SK-N-SH (cell line): ENCODE data around the gene TADA2B. TPM values are rescaled to one million over a fixed set of nuclear protein-coding genes. Genes with fewer than 3 reads are reported as not detected.

Experiments
- CTCF ChIA-PET: fragments of 300-600, 350-600 bp; formaldehyde crosslinking; extraction: SDS; loops from one replicate; lab custom pipeline; 2021; lab: Yijun Ruan, JAX
- POLR2A ChIA-PET: fragments of 350-600 bp; sonication (Branson Sonifier 250); formaldehyde crosslinking; extraction: SDS; loops from one replicate; lab custom pipeline; 2020; ENCODE audit warnings: antibody characterized with exemption, inconsistent platforms; lab: Yijun Ruan, JAX
- DNase-seq: peaks from one replicate; pipeline ENCODE4 v3.0.0; 2012
- H2AFZ ChIP-seq: fragments of 200-600 bp; sonication (generic); 2 replicates; pipeline ENCODE4 v1.8.1; 2016; ENCODE audit warnings: antibody characterized with exemption, mild to moderate bottlenecking, low read depth
- H3F3A ChIP-seq: fragments of 200-600 bp; sonication (generic); replicated peaks from 2 replicates; pipeline ENCODE3; 2016; ENCODE audit warnings: antibody characterized with exemption, mild to moderate bottlenecking; ENCODE audit not compliant: insufficient read depth
- H3K27ac ChIP-seq, 2 experiments: fragments of 200-500 bp in 1 of 2; fragments of 200-600 bp in 1 of 2; sonication (Bioruptor generic) in 1 of 2; sonication (generic), shearing (Covaris generic) in 1 of 2; 2 replicates each; pipeline versions ENCODE4 v1.5.1 to v1.6.1; 2014 to 2016; ENCODE audit warnings: low read depth in 2 of 2, inconsistent platforms in 1 of 2, low read length in 1 of 2, mild to moderate bottlenecking in 1 of 2, mixed read lengths in 1 of 2
- H3K27me3 ChIP-seq: fragments of 200-600 bp; sonication (generic), shearing (Covaris generic); 2 replicates; pipeline ENCODE4 v1.6.1; 2016; ENCODE audit warnings: mixed run types; ENCODE audit not compliant: insufficient read depth
- H3K36me3 ChIP-seq, 2 experiments: fragments of 200-500 bp in 1 of 2; fragments of 200-600 bp in 1 of 2; sonication (Bioruptor generic) in 1 of 2; sonication (generic) in 1 of 2; replicated peaks in 1 of 2; 2 replicates each; pipeline versions ENCODE3 to v1.5.1; 2014 to 2016; ENCODE audit warnings: low read length in 1 of 2, mild to moderate bottlenecking in 1 of 2; ENCODE audit not compliant: insufficient read depth in 2 of 2, control insufficient read depth in 1 of 2
- H3K4me1 ChIP-seq, 2 experiments: fragments of 200-500 bp in 1 of 2; fragments of 200-600 bp in 1 of 2; sonication (Bioruptor generic) in 1 of 2; sonication (generic), shearing (Covaris generic) in 1 of 2; 2 replicates each; pipeline versions ENCODE4 v1.5.1 to v1.6.1; 2014 to 2016; ENCODE audit warnings: low read depth in 1 of 2, low read length in 1 of 2, mixed run types in 1 of 2; ENCODE audit not compliant: insufficient read depth in 2 of 2, control insufficient read depth in 1 of 2
- H3K4me2 ChIP-seq: fragments of 200-600 bp; sonication (generic), shearing (Covaris generic); 2 replicates; pipeline ENCODE4 v1.6.1; 2017; ENCODE audit warnings: mixed run types
- H3K4me3 ChIP-seq, 2 experiments: fragments of 200-500 bp in 1 of 2; fragments of 200-600 bp in 1 of 2; sonication (Bioruptor generic) in 1 of 2; sonication (generic), shearing (Covaris generic) in 1 of 2; 2 replicates each; pipeline versions ENCODE4 v1.5.1 to v1.8.1; 2014 to 2016; ENCODE audit warnings: low read depth in 2 of 2, inconsistent platforms in 1 of 2, low read length in 1 of 2, mild to moderate bottlenecking in 1 of 2, mixed read lengths in 1 of 2, moderate library complexity in 1 of 2
- H3K79me2 ChIP-seq: fragments of 200-600 bp; sonication (generic); 2 replicates; pipeline ENCODE4 v1.8.1; 2017; ENCODE audit warnings: mild to moderate bottlenecking; ENCODE audit not compliant: insufficient read depth
- H3K9ac ChIP-seq: fragments of 200-600 bp; sonication (generic); 2 replicates; pipeline ENCODE4 v1.6.1; 2017; ENCODE audit warnings: mixed run types
- H3K9me2 ChIP-seq: fragments of 200-600 bp; sonication (generic); 2 replicates; pipeline ENCODE4 v1.6.1; 2017; ENCODE audit warnings: mixed run types
- H3K9me3 ChIP-seq: fragments of 200-600 bp; sonication (generic); 2 replicates; pipeline ENCODE4 v1.6.1; 2017; ENCODE audit warnings: mixed run types, mild to moderate bottlenecking, moderate library complexity
- H4K20me1 ChIP-seq: fragments of 200-600 bp; sonication (generic); 2 replicates; pipeline ENCODE4 v1.6.1; 2017; ENCODE audit warnings: mild to moderate bottlenecking, mixed run types; ENCODE audit not compliant: insufficient read depth
- CHD2 ChIP-seq: fragments of 150-350 bp; IDR thresholded peaks from 2 replicates; pipeline ENCODE4 v1.6.1; 2018; ENCODE audit warnings: low read length; ENCODE audit not compliant: partially characterized antibody
- CTCF ChIP-seq: fragments of 200-600 bp; sonication (generic); IDR thresholded peaks from 2 replicates; pipeline ENCODE4 v1.6.1; 2017; ENCODE audit warnings: antibody characterized with exemption, mild to moderate bottlenecking, moderate library complexity
- ELF1 ChIP-seq: IDR thresholded peaks from 2 replicates; pipeline ENCODE4 v1.4.0; 2012
- FOSL2 ChIP-seq: IDR thresholded peaks from 2 replicates; pipeline ENCODE4 v1.4.0; 2012; ENCODE audit warnings: low read depth, mild to moderate bottlenecking, moderate library complexity, borderline replicate concordance
- FOXM1 ChIP-seq: IDR thresholded peaks from 2 replicates; pipeline ENCODE4 v1.4.0; 2012; ENCODE audit warnings: low read depth, mild to moderate bottlenecking
- GABPA ChIP-seq: IDR thresholded peaks from 2 replicates; pipeline ENCODE4 v1.4.0; 2012; ENCODE audit warnings: low read depth, mild to moderate bottlenecking
- GATA2 ChIP-seq: sonication (generic); formaldehyde crosslinking; IDR thresholded peaks from 2 replicates; pipeline ENCODE4 v1.5.0; 2020; ENCODE audit warnings: mild to moderate bottlenecking, missing genetic modification reagents
- JUND ChIP-seq: IDR thresholded peaks from 2 replicates; pipeline ENCODE4 v1.4.0; 2012
- MEF2A ChIP-seq: IDR thresholded peaks from 2 replicates; pipeline ENCODE4 v1.4.0; 2012; ENCODE audit warnings: low read depth, borderline replicate concordance
- NFIC ChIP-seq: IDR thresholded peaks from 2 replicates; pipeline ENCODE4 v1.4.0; 2012; ENCODE audit warnings: borderline replicate concordance
- RFX5 ChIP-seq: IDR thresholded peaks from 2 replicates; pipeline ENCODE4 v1.6.1; 2012; ENCODE audit warnings: mild to moderate bottlenecking, improper control_type of control experiment, low read length
- RXRA ChIP-seq: IDR thresholded peaks from 2 replicates; pipeline ENCODE4 v1.4.0; 2012; ENCODE audit warnings: low read depth, mild to moderate bottlenecking, borderline replicate concordance
- SIN3A ChIP-seq: IDR thresholded peaks from 2 replicates; pipeline ENCODE4 v1.6.1; 2012; ENCODE audit warnings: low read depth, mild to moderate bottlenecking, low read length, moderate library complexity, borderline replicate concordance
- SMC3 ChIP-seq: IDR thresholded peaks from 2 replicates; pipeline ENCODE4 v1.6.1; 2012; ENCODE audit warnings: low read depth, low read length, improper control_type of control experiment
- TAF1 ChIP-seq: IDR thresholded peaks from 2 replicates; pipeline ENCODE4 v1.6.1; 2012; ENCODE audit warnings: low read depth, mild to moderate bottlenecking, low read length, moderate library complexity, borderline replicate concordance
- TCF12 ChIP-seq: IDR thresholded peaks from 2 replicates; pipeline ENCODE4 v1.4.0; 2012
- TEAD4 ChIP-seq: IDR thresholded peaks from 2 replicates; pipeline ENCODE4 v1.4.0; 2012; ENCODE audit warnings: mild to moderate bottlenecking, borderline replicate concordance; ENCODE audit not compliant: insufficient read depth
- WGBS: methylation state at CpG from one replicate; pipeline ENCODE4 v1.1.6; 2017; ENCODE audit warnings: low lambda C conversion rate; 5-methylcytosine and 5-hydroxymethylcytosine counted together
- polyA plus RNA-seq, 3 experiments: library from polyadenylated mRNA; depleted of rRNA; stranded (reverse); fragments of >200 nt; gene quantifications; 2 replicates each; pipeline ENCODE4 v1.2.3, GENCODE V29; 2012
- TF ChIP-seq, protein P1 (sequence below): IDR thresholded peaks from 2 replicates; pipeline ENCODE4 v1.4.0; 2012; ENCODE audit warnings: low read depth, borderline replicate concordance

Gene TADA2B
- polyA plus RNA-seq, 1 of the 3 experiments (the other 2 are of a cell fraction), result 8.0 TPM

DNA sequence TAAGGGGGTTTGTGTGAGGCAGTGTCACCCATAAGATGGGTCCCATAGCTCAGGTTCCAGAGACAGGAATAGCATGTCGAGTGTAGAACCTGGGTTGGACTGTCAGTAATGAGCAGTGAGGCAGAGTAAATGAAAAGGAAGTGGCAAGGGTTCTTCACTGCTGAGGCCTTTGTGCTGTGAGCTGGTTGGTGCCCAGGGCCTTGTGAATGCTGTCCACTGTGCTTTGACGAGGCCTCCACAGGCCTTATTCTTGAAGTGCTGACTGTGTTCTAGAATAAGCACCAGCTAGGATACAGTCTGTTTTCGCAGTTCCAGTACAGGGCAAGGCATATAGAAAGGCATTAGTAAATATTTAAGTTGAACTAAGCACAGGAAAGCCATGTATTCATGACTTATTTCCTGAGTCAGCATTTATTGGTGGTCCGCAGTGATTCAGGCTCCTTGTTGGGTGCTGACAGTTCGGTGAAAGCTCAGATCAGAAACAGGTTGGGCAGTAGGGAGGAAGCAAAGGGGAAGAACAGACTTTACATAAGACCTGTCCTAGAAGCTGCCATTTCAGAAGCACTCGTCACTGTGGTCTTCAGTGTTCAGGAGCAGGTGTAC lies 25.6 kb upstream of the TADA2B start:
- POLR2A ChIA-PET, result no interaction called here
- no peaks in the 10 kb centered on the region for H3K27me3 ChIP-seq
- no peak for TF ChIP-seq CTCF
- TF ChIP-seq TCF12, result no peak

DNA sequence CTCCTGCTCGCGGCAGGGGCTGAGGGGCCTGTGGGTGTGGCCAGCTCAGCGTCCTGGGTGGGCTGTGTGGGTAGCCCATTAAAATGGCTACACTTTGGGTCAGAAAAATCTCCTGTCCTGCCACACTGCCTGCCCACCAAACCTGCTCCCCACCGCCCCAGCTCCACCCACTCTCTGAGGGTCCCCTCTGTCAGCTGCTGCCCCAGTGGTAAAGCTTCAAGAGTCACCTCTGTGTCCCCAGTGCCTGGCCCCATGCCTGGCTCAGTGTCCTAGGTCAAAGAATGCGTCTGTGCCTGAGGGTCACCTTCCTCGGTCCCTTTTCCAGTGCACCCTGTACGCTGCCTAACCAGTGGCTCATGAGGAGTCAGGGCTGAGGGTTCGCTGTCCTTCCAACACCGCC lies 24.9 kb upstream of the TADA2B start:
- Histone ChIP-seq H3K4me2 (no peak overlapping the region), H3K27me3 (no peaks in the 10 kb centered on the region), H2AFZ (no peak overlapping the region), H3K4me3 (no peak overlapping the region), H3K27ac (no peak overlapping the region), H3K36me3 (peaks cover 17 to 39% of the 10 kb centered on the region in 2 experiments), H3K4me1 (peaks cover under 1 to 6% of the 10 kb centered on the region in 2 experiments; a peak in 2 of 4 replicates), H3K79me2 (no peaks in the 10 kb centered on the region; the same call in 1 of the 2 replicates), H3K9me2 (no peaks in the 10 kb centered on the region), H4K20me1 (no peaks in the 10 kb centered on the region), H3K9me3 (no peaks in the 10 kb centered on the region), H3K9ac (no peak overlapping the region), H3F3A (no peaks in the 10 kb centered on the region)
- 100% methylated on average over 4 of the region's 9 CpGs for WGBS
- CTCF ChIA-PET, result interaction anchor here (0.7 to 1.3 kb wide), 3 partner anchors 18 to 373 kb away, joined by 3 to 7 read pairs (median 3); no protein-coding TSS in a partner anchor
- TF ChIP-seq FOSL2, result no peak
- no peak for TF ChIP-seq ELF1
- TF ChIP-seq SMC3, result no peak
- POLR2A ChIA-PET, result no interaction called here
- DNase-seq, result no peak

More for the DNA sequence above, 25.6 kb upstream of the TADA2B start:
- H4K20me1 ChIP-seq, result no peaks in the 10 kb centered on the region
- H3K9ac ChIP-seq, result no peak overlapping the region
- no peak overlapping the region for H3K4me3 ChIP-seq
- no peak for DNase-seq
- no peaks in the 10 kb centered on the region for H3K9me2 ChIP-seq
- CTCF ChIA-PET, result interaction anchor here (1.2 to 1.3 kb wide), 3 partner anchors 19 to 54 kb away, joined by 3 to 7 read pairs (median 5); partner anchors contain the start of gene TADA2B
- H2AFZ ChIP-seq, result no peak overlapping the region
- H3K4me1 ChIP-seq, result peaks cover 5 to 6% of the 10 kb centered on the region in 2 experiments; a peak in 2 of 4 replicates
- H3K79me2 ChIP-seq, result no peaks in the 10 kb centered on the region
- WGBS, result 94% methylated on average over 5 of the region's 6 CpGs
- H3K36me3 ChIP-seq, result peaks cover 24 to 46% of the 10 kb centered on the region in 2 experiments
- H3F3A ChIP-seq, result no peaks in the 10 kb centered on the region
- H3K4me2 ChIP-seq, result no peak overlapping the region
- H3K9me3 ChIP-seq, result no peaks in the 10 kb centered on the region
- no peak overlapping the region for H3K27ac ChIP-seq

GRCh38 chr4:7019367-7019766 lies 23.8 kb upstream of the TADA2B start:
- Histone ChIP-seq H3K36me3 (peaks cover 9 to 33% of the 10 kb centered on the region in 2 experiments), H3K79me2 (no peaks in the 10 kb centered on the region; the same call in 1 of the 2 replicates), H3K4me1 (peaks cover 0 to 6% of the 10 kb centered on the region in 2 experiments; a peak in 1 of 4 replicates), H3F3A (no peaks in the 10 kb centered on the region), H3K27me3 (no peaks in the 10 kb centered on the region), H4K20me1 (no peaks in the 10 kb centered on the region), H3K4me2 (no peak overlapping the region), H3K9me2 (no peaks in the 10 kb centered on the region), H2AFZ (no peak overlapping the region), H3K9me3 (no peaks in the 10 kb centered on the region), H3K27ac (no peak overlapping the region), H3K9ac (no peak overlapping the region), H3K4me3 (no peak overlapping the region)
- WGBS, result 91% methylated on average over 8 of the region's 10 CpGs
- CTCF ChIA-PET, result no interaction called here
- POLR2A ChIA-PET, result no interaction called here
- no peak for DNase-seq
- no peak for TF ChIP-seq GATA2 (CRISPR knock-in tag)
- TF ChIP-seq TAF1, result no peak
- TF ChIP-seq SIN3A, result no peak
- TF ChIP-seq, protein P1, sequence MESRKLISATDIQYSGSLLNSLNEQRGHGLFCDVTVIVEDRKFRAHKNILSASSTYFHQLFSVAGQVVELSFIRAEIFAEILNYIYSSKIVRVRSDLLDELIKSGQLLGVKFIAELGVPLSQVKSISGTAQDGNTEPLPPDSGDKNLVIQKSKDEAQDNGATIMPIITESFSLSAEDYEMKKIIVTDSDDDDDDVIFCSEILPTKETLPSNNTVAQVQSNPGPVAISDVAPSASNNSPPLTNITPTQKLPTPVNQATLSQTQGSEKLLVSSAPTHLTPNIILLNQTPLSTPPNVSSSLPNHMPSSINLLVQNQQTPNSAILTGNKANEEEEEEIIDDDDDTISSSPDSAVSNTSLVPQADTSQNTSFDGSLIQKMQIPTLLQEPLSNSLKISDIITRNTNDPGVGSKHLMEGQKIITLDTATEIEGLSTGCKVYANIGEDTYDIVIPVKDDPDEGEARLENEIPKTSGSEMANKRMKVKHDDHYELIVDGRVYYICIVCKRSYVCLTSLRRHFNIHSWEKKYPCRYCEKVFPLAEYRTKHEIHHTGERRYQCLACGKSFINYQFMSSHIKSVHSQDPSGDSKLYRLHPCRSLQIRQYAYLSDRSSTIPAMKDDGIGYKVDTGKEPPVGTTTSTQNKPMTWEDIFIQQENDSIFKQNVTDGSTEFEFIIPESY, result no peak
- no peak for TF ChIP-seq RFX5
- no peak for TF ChIP-seq RXRA
- TF ChIP-seq GABPA, result no peak
- no peak for TF ChIP-seq TEAD4
- no peak for TF ChIP-seq FOXM1
- TF ChIP-seq NFIC, result no peak
- no peak for TF ChIP-seq CHD2
- no peak for TF ChIP-seq JUND
- no peak for TF ChIP-seq ELF1
- no peak for TF ChIP-seq MEF2A
